SK-N-SH (cell line): ENCODE data around the gene OMP. TPM values are rescaled to one million over a fixed set of nuclear protein-coding genes. Genes with fewer than 3 reads are reported as not detected.

ENCODE experiments used
- CTCF ChIA-PET: fragments of 300-600, 350-600 bp; formaldehyde crosslinking; extraction: SDS; loops from one replicate; lab custom pipeline; 2021; lab: Yijun Ruan, JAX
- POLR2A ChIA-PET: fragments of 350-600 bp; sonication (Branson Sonifier 250); formaldehyde crosslinking; extraction: SDS; loops from one replicate; lab custom pipeline; 2020; ENCODE audit warnings: antibody characterized with exemption, inconsistent platforms; lab: Yijun Ruan, JAX
- DNase-seq: peaks from one replicate; pipeline ENCODE4 v3.0.0; 2012
- H2AFZ ChIP-seq: fragments of 200-600 bp; sonication (generic); 2 replicates; pipeline ENCODE4 v1.8.1; 2016; ENCODE audit warnings: antibody characterized with exemption, mild to moderate bottlenecking, low read depth
- H3F3A ChIP-seq: fragments of 200-600 bp; sonication (generic); replicated peaks from 2 replicates; pipeline ENCODE3; 2016; ENCODE audit warnings: antibody characterized with exemption, mild to moderate bottlenecking; ENCODE audit not compliant: insufficient read depth
- H3K27ac ChIP-seq, 2 experiments: fragments of 200-500 bp in 1 of 2; fragments of 200-600 bp in 1 of 2; sonication (Bioruptor generic) in 1 of 2; sonication (generic), shearing (Covaris generic) in 1 of 2; 2 replicates each; pipeline versions ENCODE4 v1.5.1 to v1.6.1; 2014 to 2016; ENCODE audit warnings: low read depth in 2 of 2, inconsistent platforms in 1 of 2, low read length in 1 of 2, mild to moderate bottlenecking in 1 of 2, mixed read lengths in 1 of 2
- H3K27me3 ChIP-seq: fragments of 200-600 bp; sonication (generic), shearing (Covaris generic); 2 replicates; pipeline ENCODE4 v1.6.1; 2016; ENCODE audit warnings: mixed run types; ENCODE audit not compliant: insufficient read depth
- H3K36me3 ChIP-seq, 2 experiments: fragments of 200-500 bp in 1 of 2; fragments of 200-600 bp in 1 of 2; sonication (Bioruptor generic) in 1 of 2; sonication (generic) in 1 of 2; replicated peaks in 1 of 2; 2 replicates each; pipeline versions ENCODE3 to v1.5.1; 2014 to 2016; ENCODE audit warnings: low read length in 1 of 2, mild to moderate bottlenecking in 1 of 2; ENCODE audit not compliant: insufficient read depth in 2 of 2, control insufficient read depth in 1 of 2
- H3K4me1 ChIP-seq, 2 experiments: fragments of 200-500 bp in 1 of 2; fragments of 200-600 bp in 1 of 2; sonication (Bioruptor generic) in 1 of 2; sonication (generic), shearing (Covaris generic) in 1 of 2; 2 replicates each; pipeline versions ENCODE4 v1.5.1 to v1.6.1; 2014 to 2016; ENCODE audit warnings: low read depth in 1 of 2, low read length in 1 of 2, mixed run types in 1 of 2; ENCODE audit not compliant: insufficient read depth in 2 of 2, control insufficient read depth in 1 of 2
- H3K4me2 ChIP-seq: fragments of 200-600 bp; sonication (generic), shearing (Covaris generic); 2 replicates; pipeline ENCODE4 v1.6.1; 2017; ENCODE audit warnings: mixed run types
- H3K4me3 ChIP-seq, 2 experiments: fragments of 200-500 bp in 1 of 2; fragments of 200-600 bp in 1 of 2; sonication (Bioruptor generic) in 1 of 2; sonication (generic), shearing (Covaris generic) in 1 of 2; 2 replicates each; pipeline versions ENCODE4 v1.5.1 to v1.8.1; 2014 to 2016; ENCODE audit warnings: low read depth in 2 of 2, inconsistent platforms in 1 of 2, low read length in 1 of 2, mild to moderate bottlenecking in 1 of 2, mixed read lengths in 1 of 2, moderate library complexity in 1 of 2
- H3K79me2 ChIP-seq: fragments of 200-600 bp; sonication (generic); 2 replicates; pipeline ENCODE4 v1.8.1; 2017; ENCODE audit warnings: mild to moderate bottlenecking; ENCODE audit not compliant: insufficient read depth
- H3K9ac ChIP-seq: fragments of 200-600 bp; sonication (generic); 2 replicates; pipeline ENCODE4 v1.6.1; 2017; ENCODE audit warnings: mixed run types
- H3K9me2 ChIP-seq: fragments of 200-600 bp; sonication (generic); 2 replicates; pipeline ENCODE4 v1.6.1; 2017; ENCODE audit warnings: mixed run types
- H3K9me3 ChIP-seq: fragments of 200-600 bp; sonication (generic); 2 replicates; pipeline ENCODE4 v1.6.1; 2017; ENCODE audit warnings: mixed run types, mild to moderate bottlenecking, moderate library complexity
- H4K20me1 ChIP-seq: fragments of 200-600 bp; sonication (generic); 2 replicates; pipeline ENCODE4 v1.6.1; 2017; ENCODE audit warnings: mild to moderate bottlenecking, mixed run types; ENCODE audit not compliant: insufficient read depth
- ELF1 ChIP-seq: IDR thresholded peaks from 2 replicates; pipeline ENCODE4 v1.4.0; 2012
- EZH2phosphoT487 ChIP-seq: fragments of 200-600 bp; sonication (generic); IDR thresholded peaks from 2 replicates; pipeline ENCODE4 v1.6.1; 2017; ENCODE audit warnings: low read depth, mixed run types, mild to moderate bottlenecking, antibody characterized with exemption, moderate library complexity, borderline replicate concordance
- FOSL2 ChIP-seq: IDR thresholded peaks from 2 replicates; pipeline ENCODE4 v1.4.0; 2012; ENCODE audit warnings: low read depth, mild to moderate bottlenecking, moderate library complexity, borderline replicate concordance
- FOXM1 ChIP-seq: IDR thresholded peaks from 2 replicates; pipeline ENCODE4 v1.4.0; 2012; ENCODE audit warnings: low read depth, mild to moderate bottlenecking
- GABPA ChIP-seq: IDR thresholded peaks from 2 replicates; pipeline ENCODE4 v1.4.0; 2012; ENCODE audit warnings: low read depth, mild to moderate bottlenecking
- IRF3 ChIP-seq: fragments of 150-350 bp; IDR thresholded peaks from 2 replicates; pipeline ENCODE4 v1.6.1; 2016; ENCODE audit warnings: mild to moderate bottlenecking, low read depth, low read length
- NFIC ChIP-seq: IDR thresholded peaks from 2 replicates; pipeline ENCODE4 v1.4.0; 2012; ENCODE audit warnings: borderline replicate concordance
- NRF1 ChIP-seq: IDR thresholded peaks from 2 replicates; pipeline ENCODE4 v1.6.1; 2012; ENCODE audit warnings: low read depth, mild to moderate bottlenecking, low read length
- RAD21 ChIP-seq: IDR thresholded peaks from 2 replicates; pipeline ENCODE4 v1.6.1; 2012; ENCODE audit warnings: mild to moderate bottlenecking, low read length
- RCOR1 ChIP-seq: fragments of 150-350 bp; IDR thresholded peaks from 2 replicates; pipeline ENCODE4 v1.6.1; 2017; ENCODE audit warnings: antibody characterized with exemption, low read length
- REST ChIP-seq: IDR thresholded peaks from 2 replicates; pipeline ENCODE4 v1.6.1; 2012; ENCODE audit warnings: mild to moderate bottlenecking, low read depth, low read length, moderate library complexity
- SIN3A ChIP-seq: IDR thresholded peaks from 2 replicates; pipeline ENCODE4 v1.6.1; 2012; ENCODE audit warnings: low read depth, mild to moderate bottlenecking, low read length, moderate library complexity, borderline replicate concordance
- TAF1 ChIP-seq: IDR thresholded peaks from 2 replicates; pipeline ENCODE4 v1.6.1; 2012; ENCODE audit warnings: low read depth, mild to moderate bottlenecking, low read length, moderate library complexity, borderline replicate concordance
- TEAD4 ChIP-seq: IDR thresholded peaks from 2 replicates; pipeline ENCODE4 v1.4.0; 2012; ENCODE audit warnings: mild to moderate bottlenecking, borderline replicate concordance; ENCODE audit not compliant: insufficient read depth
- YY1 ChIP-seq: IDR thresholded peaks from 2 replicates; pipeline ENCODE4 v1.4.0; 2012; ENCODE audit warnings: low read depth, mild to moderate bottlenecking
- ZBTB33 ChIP-seq: IDR thresholded peaks from 2 replicates; pipeline ENCODE4 v1.4.0; 2012; ENCODE audit warnings: low read depth, borderline replicate concordance
- WGBS: methylation state at CpG from one replicate; pipeline ENCODE4 v1.1.6; 2017; ENCODE audit warnings: low lambda C conversion rate; 5-methylcytosine and 5-hydroxymethylcytosine counted together
- polyA plus RNA-seq, 3 experiments: library from polyadenylated mRNA; depleted of rRNA; stranded (reverse); fragments of >200 nt; gene quantifications; 2 replicates each; pipeline ENCODE4 v1.2.3, GENCODE V29; 2012

Gene OMP
- polyA plus RNA-seq, 1 of the 3 experiments (the other 2 are of a cell fraction) = 0.20 TPM

GRCh38 chr11:77058900-77059299 lies 43.7 kb upstream of the OMP start:
- no peaks in the 10 kb centered on the region for H3K9me3 ChIP-seq
- ChIA-PET POLR2A (no interaction called here), CTCF (interaction anchor here (1.6 to 12.6 kb wide), 3 partner anchors 11 to 129 kb away, joined by 5 to 218 read pairs (median 11); no protein-coding TSS in a partner anchor)
- no peak overlapping the region for H3K4me3 ChIP-seq
- DNase-seq = no peak
- TF ChIP-seq NFIC (no peak), RAD21 (no peak), GABPA (no peak), RCOR1 (no peak), TEAD4 (no peak), FOSL2 (no peak), FOXM1 (no peak), NRF1 (no peak), EZH2phosphoT487 (no peak), ZBTB33 (no peak), YY1 (no peak), TAF1 (no peak), REST (no peak), IRF3 (no peak), ELF1 (no peak), SIN3A (no peak)
- TF ChIP-seq, all 33 proteins: peak for 0
- H3K4me1 ChIP-seq = no peaks in the 10 kb centered on the region; a peak in 1 of 4 replicates
- H3K27me3 ChIP-seq = no peaks in the 10 kb centered on the region
- H3K4me2 ChIP-seq = no peak overlapping the region
- no peaks in the 10 kb centered on the region for H4K20me1 ChIP-seq
- 65% methylated on average over 2 of the region's 2 CpGs for WGBS
- H3F3A ChIP-seq = no peaks in the 10 kb centered on the region
- H3K9ac ChIP-seq = no peak overlapping the region
- no peaks in the 10 kb centered on the region for H3K9me2 ChIP-seq
- H3K36me3 ChIP-seq = no peaks in the 10 kb centered on the region
- no peak overlapping the region for H2AFZ ChIP-seq
- H3K27ac ChIP-seq = no peak overlapping the region
- H3K79me2 ChIP-seq = no peaks in the 10 kb centered on the region
